ENCODE measurements around the gene TSPAN31.
"Not testable (repeated sequence)": the region's sequence is repeated elsewhere in the genome, so short reads cannot be mapped to it uniquely, and the experiment has no call there.

Gene TSPAN31

GRCh38 chr12:57769594-57769993, 24.8 kb downstream of the TSPAN31 start:
- no peak for DNase-seq

GRCh38 chr12:57770734-57771133, 25.9 kb downstream of the TSPAN31 start:
- no peak for DNase-seq

- peak; percentile 85 for DNase-seq
Measured at GRCh38 chr12:57771236-57771872, 26.5 kb downstream of the TSPAN31 start.

GRCh38 chr12:57771873-57772428, 27.1 kb downstream of the TSPAN31 start, which contains the start of gene METTL1:
TSS of gene METTL1 (minus strand) at chr12:57772105. CDS start at chr12:57772083, 22 bp downstream.
- DNase-seq: peak; percentile 92

- DNase-seq: no peak
Measured at GRCh38 chr12:57772429-57773322, 27.8 kb downstream of the TSPAN31 start, which contains the start of gene EEF1AKMT3. TSS of gene EEF1AKMT3 (plus strand) at chr12:57772614. CDS start at chr12:57772725, 111 bp downstream.

GRCh38 chr12:57774634-57775033, 29.8 kb downstream of the TSPAN31 start:
- DNase-seq: not testable (repeated sequence)

GRCh38 chr12:57775044-57775443, 30.2 kb downstream of the TSPAN31 start:
- no peak for DNase-seq

GRCh38 chr12:57775563-57776246, 30.9 kb downstream of the TSPAN31 start:
- no peak for DNase-seq

GRCh38 chr12:57776247-57776587, 31.4 kb downstream of the TSPAN31 start:
- no peak for DNase-seq

GRCh38 chr12:57777367-57777766, 32.5 kb downstream of the TSPAN31 start:
- DNase-seq: no peak

GRCh38 chr12:57777911-57778310, 33.1 kb downstream of the TSPAN31 start:
- no peak for DNase-seq

GRCh38 chr12:57779736-57780135, 34.9 kb downstream of the TSPAN31 start:
- no peak for DNase-seq

GRCh38 chr12:57780284-57780897, 35.6 kb downstream of the TSPAN31 start:
- DNase-seq: no peak

GRCh38 chr12:57781244-57781643, 36.4 kb downstream of the TSPAN31 start:
- peak; percentile 33 for DNase-seq

- no peak for DNase-seq
Measured at GRCh38 chr12:57781801-57782200, 37.0 kb downstream of the TSPAN31 start.

GRCh38 chr12:57782243-57782607, 37.4 kb downstream of the TSPAN31 start:
- DNase-seq: no peak

GRCh38 chr12:57782608-57783465, 38.0 kb downstream of the TSPAN31 start, which contains the start of gene TSFM:
TSS of gene TSFM (plus strand) at chr12:57782787. CDS start at chr12:57782802, 15 bp downstream.
- peak; percentile 97 for DNase-seq

GRCh38 chr12:57783466-57783801, 38.6 kb downstream of the TSPAN31 start:
- no peak for DNase-seq

GRCh38 chr12:57783861-57784260, 39.0 kb downstream of the TSPAN31 start:
- DNase-seq: no peak

- no peak for DNase-seq
Measured at GRCh38 chr12:57793920-57794319, 49.1 kb downstream of the TSPAN31 start.

- DNase-seq: no peak
Measured at GRCh38 chr12:57795354-57795753, 50.5 kb downstream of the TSPAN31 start.

- no peak for DNase-seq
Measured at GRCh38 chr12:57796996-57797395, 52.2 kb downstream of the TSPAN31 start.

Data from CD4-positive, alpha-beta T cell treated with Interleukin-10 for 1 hour (primary cell).